ENCODE measurements around the gene NDUFA5. TPM values are rescaled to one million over a fixed set of nuclear protein-coding genes. Genes with fewer than 3 reads are reported as not detected.

NDUFA5 gene
- total and polyA plus RNA-seq, 12 donors: 123 to 491 (median 281) TPM

- H3K4me3 ChIP-seq: no peak overlapping the region
- no peaks in the 10 kb centered on the region for H3K9me3 ChIP-seq
- H3K27me3 ChIP-seq: no peaks in the 10 kb centered on the region
- no peaks in the 10 kb centered on the region for H3K36me3 ChIP-seq
- no peak for TF ChIP-seq CTCF (IDR thresholded peaks at IDR 0.05)
- DNase-seq (no peak), ATAC-seq (no peak)
- H3K4me1 ChIP-seq: peaks cover 0 to 5% (median 0%) of the 10 kb centered on the region in 9 donors
- intact Hi-C loops (cut with DNase I): loop anchor here in 2 of 10 donors (5.0 kb wide), 2 partner anchors 283 to 288 kb away; no protein-coding TSS in a partner anchor
- H3K27ac ChIP-seq: no peak overlapping the region
Observed at GRCh38 chr7:123579416-123579815, 21.8 kb upstream of the NDUFA5 start.

GRCh38 chr7:123573896-123574467 lies 16.4 kb upstream of the NDUFA5 start:
- no peaks in the 10 kb centered on the region for H3K9me3 ChIP-seq
- WGBS, 2 donors: 91 to 95% methylated on average over 2 of the region's 2 CpGs
- no peaks in the 10 kb centered on the region for H3K36me3 ChIP-seq
- intact Hi-C loops (cut with DNase I): no loop called here
- no peaks in the 10 kb centered on the region for H3K27me3 ChIP-seq
- ATAC-seq: no peak
- H3K4me3 ChIP-seq: no peak overlapping the region
- no peak for TF ChIP-seq CTCF (IDR thresholded peaks at IDR 0.05)
- peaks cover 0 to 9% (median 0%) of the 10 kb centered on the region in 9 donors for H3K4me1 ChIP-seq
- no peak overlapping the region for H3K27ac ChIP-seq
- DNase-seq: no peak

- WGBS, 2 donors: 83 to 87% methylated on average over 3 of the region's 3 CpGs
- TF ChIP-seq CTCF (IDR thresholded peaks at IDR 0.05): no peak
- Histone ChIP-seq H3K9me3 (no peaks in the 10 kb centered on the region), H3K4me3 (no peak overlapping the region), H3K36me3 (no peaks in the 10 kb centered on the region), H3K4me1 (peaks cover 0 to 9% (median 0%) of the 10 kb centered on the region in 9 donors), H3K27me3 (no peaks in the 10 kb centered on the region), H3K27ac (no peak overlapping the region)
- DNase-seq (no peak), ATAC-seq (no peak)
- intact Hi-C loops (cut with DNase I): no loop called here
Observed at GRCh38 chr7:123573341-123573740, 15.7 kb upstream of the NDUFA5 start.

- Histone ChIP-seq H3K27ac (no peak overlapping the region), H3K9me3 (no peaks in the 10 kb centered on the region), H3K36me3 (no peaks in the 10 kb centered on the region), H3K27me3 (no peaks in the 10 kb centered on the region), H3K4me3 (no peak overlapping the region), H3K4me1 (peaks cover 0 to 9% (median 0%) of the 10 kb centered on the region in 9 donors)
- DNase-seq (no peak), ATAC-seq (no peak)
- 83 to 91% methylated on average over 1 of the region's 1 CpG for WGBS, 2 donors
- intact Hi-C loops (cut with DNase I): no loop called here
- TF ChIP-seq CTCF (IDR thresholded peaks at IDR 0.05): no peak
Observed at GRCh38 chr7:123571684-123572083, 14.1 kb upstream of the NDUFA5 start.

Data from heart right ventricle (tissue), 16 donors.